ENCODE measurements around the gene ANKRD33B. TPM values are rescaled to one million over a fixed set of nuclear protein-coding genes. Genes with fewer than 3 reads are reported as not detected.
A peak's percentile ranks its signal among the peaks of the same experiment; 100 is the strongest.

The ANKRD33B gene
- total and polyA plus RNA-seq, 9 of the 15 experiments (the other 6 are each of a cell fraction or from before 2014, with no cell fraction given): 0.10 to 1.7 (median 0.40) TPM

GRCh38 chr5:10624206-10624605 is 60.3 kb downstream of the ANKRD33B start:
- Histone ChIP-seq H4K20me1 (replicated peaks; ENCODE audit: control insufficient read depth, insufficient read depth, low read length) (peaks cover 6% of the 10 kb centered on the region), H3K9ac (ENCODE audit: insufficient read depth in 1 of 2, low read depth in 2 of 2, low read length in 2 of 2) (no peak overlapping the region), H2AFZ (ENCODE audit: low read depth, low read length) (no peak overlapping the region), H3K4me1 (replicated peaks in 1 of 2; ENCODE audit: control insufficient read depth in 2 of 2, insufficient read depth in 2 of 2, low read length in 2 of 2) (peaks cover 3 to 16% of the 10 kb centered on the region in 2 experiments; a peak in 3 of 5 replicates), H3K4me2 (ENCODE audit: insufficient read depth, low read length) (no peak overlapping the region), H3K27me3 (ENCODE audit: control insufficient read depth in 2 of 2, insufficient read depth in 2 of 2, low read length in 2 of 2) (peaks cover 4 to 26% of the 10 kb centered on the region in 2 experiments; a peak in 4 of 5 replicates), H3K27ac (ENCODE audit: extremely low read depth, low read depth, low read length) (no peak overlapping the region), H3K9me3 (replicated peaks; ENCODE audit: control insufficient read depth, insufficient read depth, low read depth, low read length) (no peaks in the 10 kb centered on the region), H3K9me1 (ENCODE audit: control insufficient read depth, insufficient read depth, low read length) (peaks cover 3% of the 10 kb centered on the region), H3K4me3 (no peak overlapping the region), H3K79me2 (ENCODE audit: control insufficient read depth, insufficient read depth, low read length) (no peaks in the 10 kb centered on the region), H3K36me3 (ENCODE audit: control insufficient read depth, insufficient read depth, low read length) (no peaks in the 10 kb centered on the region)
- POLR2A ChIA-PET: interaction anchor here (0.9 to 3.4 kb wide), 2 partner anchors 8 to 16 kb away, joined by 3 to 13 read pairs; no protein-coding TSS in a partner anchor
- 44% methylated on average over 11 of the region's 11 CpGs for WGBS (ENCODE audit: insufficient coverage, low coverage, missing lambda C conversion rate)
- CTCF ChIA-PET (ENCODE audit: low intra/inter-chr PET ratio): interaction anchor here (0.6 kb wide), 1 partner anchor 210 kb away, joined by 5 read pairs; no protein-coding TSS in a partner anchor
- no TSS peak for BruUV-seq (replicated peaks)
- intact Hi-C loops (cut with micrococcal nuclease) (no loop called here), in situ Hi-C loops (cut with MboI) (no loop called here)
- DNase-seq (ENCODE audit: extremely low read depth in 1 of 4, low spot score in 3 of 4) (peak in 1 of 4 experiments; percentile 25), ATAC-seq (no peak), FAIRE-seq (peak; percentile 58)
- TF ChIP-seq IRF2 (CRISPR knock-in tag; IDR thresholded peaks at IDR 0.05): 0 out of 2 replicates have a peak, but pooled peaks have one; percentile 21
- no peak for TF ChIP-seq ZNF707 (CRISPR knock-in tag; conservative IDR thresholded peaks at IDR 0.05)
- TF ChIP-seq EGR1 (conservative IDR thresholded peaks at IDR 0.05): peak; percentile 52

DNA sequence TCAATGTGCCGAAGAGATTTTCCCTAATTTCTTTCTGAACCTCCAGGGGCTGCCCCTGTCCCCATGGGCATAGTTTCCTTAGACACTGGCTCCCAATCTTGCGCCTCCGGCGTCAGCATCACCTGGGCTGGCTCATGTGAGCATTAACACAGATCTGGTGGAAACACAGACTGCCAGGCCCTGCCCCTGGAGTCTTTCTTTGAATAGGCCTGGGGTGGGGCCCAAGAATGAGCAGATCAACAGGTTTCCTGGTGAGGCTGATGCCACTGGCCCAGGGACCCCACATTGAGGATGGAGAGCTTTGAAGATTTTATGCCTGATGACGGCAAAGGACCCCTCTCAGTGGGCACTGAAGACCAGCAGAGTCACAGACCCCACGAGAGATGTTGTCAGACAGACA is 60.8 kb downstream of the ANKRD33B start:
- intact Hi-C loops (cut with micrococcal nuclease) (no loop called here), in situ Hi-C loops (cut with MboI) (loop anchor here (5.0 kb wide), 1 partner anchor 172 kb away; no protein-coding TSS in a partner anchor)
- peaks cover 4% of the 10 kb centered on the region for H4K20me1 ChIP-seq (replicated peaks; ENCODE audit: control insufficient read depth, insufficient read depth, low read length)
- no peak overlapping the region for H3K4me2 ChIP-seq (ENCODE audit: insufficient read depth, low read length)
- ATAC-seq (no peak), FAIRE-seq (no peak), DNase-seq (ENCODE audit: extremely low read depth in 1 of 4, low spot score in 3 of 4) (no peak)
- peaks cover 3 to 16% of the 10 kb centered on the region in 2 experiments; a peak in 3 of 5 replicates for H3K4me1 ChIP-seq (replicated peaks in 1 of 2; ENCODE audit: control insufficient read depth in 2 of 2, insufficient read depth in 2 of 2, low read length in 2 of 2)
- H3K4me3 ChIP-seq: no peak overlapping the region
- no peaks in the 10 kb centered on the region for H3K79me2 ChIP-seq (ENCODE audit: control insufficient read depth, insufficient read depth, low read length)
- H2AFZ ChIP-seq (ENCODE audit: low read depth, low read length): no peak overlapping the region
- no peak overlapping the region for H3K27ac ChIP-seq (ENCODE audit: extremely low read depth, low read depth, low read length)
- peaks cover 3% of the 10 kb centered on the region for H3K9me1 ChIP-seq (ENCODE audit: control insufficient read depth, insufficient read depth, low read length)
- no peak overlapping the region for H3K9ac ChIP-seq (ENCODE audit: insufficient read depth in 1 of 2, low read depth in 2 of 2, low read length in 2 of 2)
- no peaks in the 10 kb centered on the region for H3K9me3 ChIP-seq (replicated peaks; ENCODE audit: control insufficient read depth, insufficient read depth, low read depth, low read length)
- WGBS (ENCODE audit: insufficient coverage, low coverage, missing lambda C conversion rate): 79% methylated on average over 6 of the region's 6 CpGs
- H3K36me3 ChIP-seq (ENCODE audit: control insufficient read depth, insufficient read depth, low read length): no peaks in the 10 kb centered on the region
- CTCF ChIA-PET (ENCODE audit: low intra/inter-chr PET ratio): no interaction called here
- BruUV-seq (replicated peaks): no TSS peak
- POLR2A ChIA-PET: interaction anchor here (0.6 to 3.4 kb wide), 4 partner anchors 9 to 187 kb away, joined by 3 to 13 read pairs (median 3); no protein-coding TSS in a partner anchor
- TF ChIP-seq ZNF699 (CRISPR knock-in tag; IDR thresholded peaks at IDR 0.05; ENCODE audit: insufficient replicate concordance): no peak
- TF ChIP-seq, protein P1, sequence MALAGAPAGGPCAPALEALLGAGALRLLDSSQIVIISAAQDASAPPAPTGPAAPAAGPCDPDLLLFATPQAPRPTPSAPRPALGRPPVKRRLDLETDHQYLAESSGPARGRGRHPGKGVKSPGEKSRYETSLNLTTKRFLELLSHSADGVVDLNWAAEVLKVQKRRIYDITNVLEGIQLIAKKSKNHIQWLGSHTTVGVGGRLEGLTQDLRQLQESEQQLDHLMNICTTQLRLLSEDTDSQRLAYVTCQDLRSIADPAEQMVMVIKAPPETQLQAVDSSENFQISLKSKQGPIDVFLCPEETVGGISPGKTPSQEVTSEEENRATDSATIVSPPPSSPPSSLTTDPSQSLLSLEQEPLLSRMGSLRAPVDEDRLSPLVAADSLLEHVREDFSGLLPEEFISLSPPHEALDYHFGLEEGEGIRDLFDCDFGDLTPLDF (CRISPR knock-in tag; IDR thresholded peaks at IDR 0.05): no peak
- no peak for TF ChIP-seq GTF2F1 (IDR thresholded peaks at IDR 0.05; ENCODE audit: low read depth, low read length)
- TF ChIP-seq BDP1 (IDR thresholded peaks at IDR 0.05; ENCODE audit: insufficient read depth, insufficient read length): no peak
- no peak for TF ChIP-seq KAT2B (IDR thresholded peaks at IDR 0.05; ENCODE audit: low read depth, low read length)
- peaks cover 6 to 25% of the 10 kb centered on the region in 2 experiments; a peak in 4 of 5 replicates for H3K27me3 ChIP-seq (ENCODE audit: control insufficient read depth in 2 of 2, insufficient read depth in 2 of 2, low read length in 2 of 2)

All from K562 (cell line).